ENCODE data around the gene TKFC. TPM values are rescaled to one million over a fixed set of nuclear protein-coding genes. Genes with fewer than 3 reads are reported as not detected.

The TKFC gene
- total RNA-seq, 1 experiment from 2014 or later, result 79.6 TPM

- no peak for DNase-seq (ENCODE audit: low read depth, low spot score)
- Histone ChIP-seq H3K4me3 (ENCODE audit: low read depth in 2 of 2, low read length in 2 of 2) (no peak overlapping the region), H3K4me1 (ENCODE audit: control insufficient read depth, insufficient read depth, low read length) (no peaks in the 10 kb centered on the region; the same call in 1 of the 2 replicates), H3K27me3 (ENCODE audit: control insufficient read depth, insufficient read depth, low read length) (no peaks in the 10 kb centered on the region), H3K36me3 (ENCODE audit: control insufficient read depth, insufficient read depth, low read length) (0 out of 2 replicates have a peak, but pooled peaks cover 2% of the 10 kb centered on the region), H3K27ac (ENCODE audit: low read length) (no peak overlapping the region), H3K9me3 (ENCODE audit: control insufficient read depth, insufficient read depth, low read depth, low read length) (no peaks in the 10 kb centered on the region)
- intact Hi-C loops (cut with micrococcal nuclease; ENCODE audit: unreplicated experiment) (no loop called here), in situ Hi-C loops (cut with HindIII; ENCODE audit: low pct_unique_long_range_greater_than_20kb, low sequenced_read_pairs) (no loop called here)
- CTCF ChIA-PET, result no interaction called here
- peak; percentile 20; the same call in 1 of the 2 replicates for ATAC-seq
- BruUV-seq (replicated peaks), result no TSS peak
- TF ChIP-seq POLR2AphosphoS5 (IDR thresholded peaks at IDR 0.05; ENCODE audit: low read depth, low read length) (no peak; the same call in 1 of the 2 replicates), SIN3A (IDR thresholded peaks at IDR 0.05; ENCODE audit: borderline replicate concordance, insufficient read depth, low read depth, low read length) (no peak), CTCF (IDR thresholded peaks at IDR 0.05) (no peak), TCF7L2 (IDR thresholded peaks at IDR 0.05; ENCODE audit: low read depth, low read length) (no peak)
- TF ChIP-seq, protein P1, sequence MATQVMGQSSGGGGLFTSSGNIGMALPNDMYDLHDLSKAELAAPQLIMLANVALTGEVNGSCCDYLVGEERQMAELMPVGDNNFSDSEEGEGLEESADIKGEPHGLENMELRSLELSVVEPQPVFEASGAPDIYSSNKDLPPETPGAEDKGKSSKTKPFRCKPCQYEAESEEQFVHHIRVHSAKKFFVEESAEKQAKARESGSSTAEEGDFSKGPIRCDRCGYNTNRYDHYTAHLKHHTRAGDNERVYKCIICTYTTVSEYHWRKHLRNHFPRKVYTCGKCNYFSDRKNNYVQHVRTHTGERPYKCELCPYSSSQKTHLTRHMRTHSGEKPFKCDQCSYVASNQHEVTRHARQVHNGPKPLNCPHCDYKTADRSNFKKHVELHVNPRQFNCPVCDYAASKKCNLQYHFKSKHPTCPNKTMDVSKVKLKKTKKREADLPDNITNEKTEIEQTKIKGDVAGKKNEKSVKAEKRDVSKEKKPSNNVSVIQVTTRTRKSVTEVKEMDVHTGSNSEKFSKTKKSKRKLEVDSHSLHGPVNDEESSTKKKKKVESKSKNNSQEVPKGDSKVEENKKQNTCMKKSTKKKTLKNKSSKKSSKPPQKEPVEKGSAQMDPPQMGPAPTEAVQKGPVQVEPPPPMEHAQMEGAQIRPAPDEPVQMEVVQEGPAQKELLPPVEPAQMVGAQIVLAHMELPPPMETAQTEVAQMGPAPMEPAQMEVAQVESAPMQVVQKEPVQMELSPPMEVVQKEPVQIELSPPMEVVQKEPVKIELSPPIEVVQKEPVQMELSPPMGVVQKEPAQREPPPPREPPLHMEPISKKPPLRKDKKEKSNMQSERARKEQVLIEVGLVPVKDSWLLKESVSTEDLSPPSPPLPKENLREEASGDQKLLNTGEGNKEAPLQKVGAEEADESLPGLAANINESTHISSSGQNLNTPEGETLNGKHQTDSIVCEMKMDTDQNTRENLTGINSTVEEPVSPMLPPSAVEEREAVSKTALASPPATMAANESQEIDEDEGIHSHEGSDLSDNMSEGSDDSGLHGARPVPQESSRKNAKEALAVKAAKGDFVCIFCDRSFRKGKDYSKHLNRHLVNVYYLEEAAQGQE (IDR thresholded peaks at IDR 0.05; ENCODE audit: insufficient read depth in 1 of 2, low read depth in 2 of 2, low read length in 1 of 2), result no peak
- POLR2A ChIA-PET, result no interaction called here
These were observed 13.2 kb downstream of the TKFC start for GRCh38 chr11:61345954-61346843.

GRCh38 chr11:61347916-61348461, 15.0 kb downstream of the TKFC start:
- BruUV-seq (replicated peaks), result no TSS peak
- no peak overlapping the region for H3K4me3 ChIP-seq (ENCODE audit: low read depth in 2 of 2, low read length in 2 of 2)
- H3K27me3 ChIP-seq (ENCODE audit: control insufficient read depth, insufficient read depth, low read length), result no peaks in the 10 kb centered on the region
- H3K9me3 ChIP-seq (ENCODE audit: control insufficient read depth, insufficient read depth, low read depth, low read length), result no peaks in the 10 kb centered on the region
- DNase-seq (ENCODE audit: low read depth, low spot score) (no peak), ATAC-seq (no peak)
- ChIA-PET POLR2A (no interaction called here), CTCF (interaction anchor here (0.5 kb wide), 1 partner anchor 60 kb away, joined by 5 read pairs; no protein-coding TSS in a partner anchor)
- H3K27ac ChIP-seq (ENCODE audit: low read length), result no peak overlapping the region
- TF ChIP-seq CTCF (IDR thresholded peaks at IDR 0.05), result no peak
- no peak for TF ChIP-seq SIN3A (IDR thresholded peaks at IDR 0.05; ENCODE audit: borderline replicate concordance, insufficient read depth, low read depth, low read length)
- TF ChIP-seq, protein P1 (IDR thresholded peaks at IDR 0.05; ENCODE audit: insufficient read depth in 1 of 2, low read depth in 2 of 2, low read length in 1 of 2), result no peak
- TF ChIP-seq POLR2AphosphoS5 (IDR thresholded peaks at IDR 0.05; ENCODE audit: low read depth, low read length), result no peak; the same call in 1 of the 2 replicates
- TF ChIP-seq TCF7L2 (IDR thresholded peaks at IDR 0.05; ENCODE audit: low read depth, low read length), result no peak
- in situ Hi-C loops (cut with HindIII; ENCODE audit: low pct_unique_long_range_greater_than_20kb, low sequenced_read_pairs), result no loop called here
- intact Hi-C loops (cut with micrococcal nuclease; ENCODE audit: unreplicated experiment), result no loop called here
- 0 out of 2 replicates have a peak, but pooled peaks cover 2% of the 10 kb centered on the region for H3K36me3 ChIP-seq (ENCODE audit: control insufficient read depth, insufficient read depth, low read length)
- H3K4me1 ChIP-seq (ENCODE audit: control insufficient read depth, insufficient read depth, low read length), result no peaks in the 10 kb centered on the region; the same call in 1 of the 2 replicates
